ENCODE results near the gene ST3GAL3. TPM values are rescaled to one million over a fixed set of nuclear protein-coding genes. Genes with fewer than 3 reads are reported as not detected.

ST3GAL3 gene
- total RNA-seq, 1 experiment from 2014 or later, result 26.0 TPM

DNA sequence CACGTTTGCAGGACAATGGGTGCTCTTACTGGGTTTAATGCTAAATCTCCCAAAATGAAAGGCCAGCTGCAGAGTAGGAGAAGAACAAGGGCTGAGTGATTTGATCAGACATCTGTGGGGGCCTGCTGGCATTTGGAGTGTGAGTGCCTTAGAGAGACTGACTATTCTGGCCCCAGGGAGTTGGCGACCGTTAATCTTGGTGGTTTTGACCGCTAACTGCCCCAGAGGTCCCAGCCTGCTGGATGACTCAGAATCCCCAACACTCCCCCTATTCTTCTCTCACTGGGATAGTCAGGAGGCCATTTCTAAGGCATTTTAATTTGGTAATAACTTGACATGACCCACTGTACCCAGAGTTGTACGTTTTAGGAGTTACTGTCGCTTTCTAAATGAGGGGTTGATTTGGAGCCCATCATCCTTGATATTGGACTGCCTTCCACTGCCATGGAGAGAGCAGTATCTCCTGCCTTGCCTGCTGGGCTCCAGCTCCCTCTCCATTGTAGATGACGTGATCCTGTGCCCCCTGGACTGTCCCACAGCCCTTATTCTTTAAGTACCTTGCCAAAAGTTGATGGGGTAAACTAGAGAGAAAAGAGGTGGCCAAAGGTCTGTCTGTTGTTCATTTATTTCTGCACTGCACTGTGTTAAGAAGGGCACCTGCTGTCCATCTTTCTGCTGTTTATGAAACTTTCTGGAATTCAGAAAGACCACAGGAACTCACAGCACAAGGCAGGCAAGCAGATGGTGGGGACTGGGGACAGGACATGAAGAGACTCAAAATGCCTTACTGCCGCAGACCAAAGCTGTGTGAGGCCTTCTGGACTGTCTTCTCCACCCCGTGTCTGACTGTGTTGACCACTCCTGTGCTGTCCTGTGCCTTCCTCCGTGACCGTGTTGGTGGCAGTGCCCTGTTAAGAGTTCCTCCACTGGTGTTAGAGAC is 128.0 kb downstream of the ST3GAL3 start:
- Histone ChIP-seq H3K27ac (ENCODE audit: low read length) (peak overlapping the region; percentile 73), H3K4me1 (ENCODE audit: control insufficient read depth, insufficient read depth, low read length) (peaks cover 25% of the 10 kb centered on the region), H3K27me3 (ENCODE audit: control insufficient read depth, insufficient read depth, low read length) (no peaks in the 10 kb centered on the region), H3K36me3 (ENCODE audit: control insufficient read depth, insufficient read depth, low read length) (no peaks in the 10 kb centered on the region), H3K4me3 (ENCODE audit: low read depth in 2 of 2, low read length in 2 of 2) (no peak overlapping the region), H3K9me3 (ENCODE audit: control insufficient read depth, insufficient read depth, low read depth, low read length) (no peaks in the 10 kb centered on the region)
- intact Hi-C loops (cut with micrococcal nuclease; ENCODE audit: unreplicated experiment) (no loop called here), in situ Hi-C loops (cut with HindIII; ENCODE audit: low pct_unique_long_range_greater_than_20kb, low sequenced_read_pairs) (no loop called here)
- ATAC-seq (peak; percentile 86), DNase-seq (ENCODE audit: low read depth, low spot score) (no peak)
- ChIA-PET POLR2A (no interaction called here), CTCF (no interaction called here)
- no peak for TF ChIP-seq TCF7L2 (IDR thresholded peaks at IDR 0.05; ENCODE audit: low read depth, low read length)
- TF ChIP-seq, protein P1, sequence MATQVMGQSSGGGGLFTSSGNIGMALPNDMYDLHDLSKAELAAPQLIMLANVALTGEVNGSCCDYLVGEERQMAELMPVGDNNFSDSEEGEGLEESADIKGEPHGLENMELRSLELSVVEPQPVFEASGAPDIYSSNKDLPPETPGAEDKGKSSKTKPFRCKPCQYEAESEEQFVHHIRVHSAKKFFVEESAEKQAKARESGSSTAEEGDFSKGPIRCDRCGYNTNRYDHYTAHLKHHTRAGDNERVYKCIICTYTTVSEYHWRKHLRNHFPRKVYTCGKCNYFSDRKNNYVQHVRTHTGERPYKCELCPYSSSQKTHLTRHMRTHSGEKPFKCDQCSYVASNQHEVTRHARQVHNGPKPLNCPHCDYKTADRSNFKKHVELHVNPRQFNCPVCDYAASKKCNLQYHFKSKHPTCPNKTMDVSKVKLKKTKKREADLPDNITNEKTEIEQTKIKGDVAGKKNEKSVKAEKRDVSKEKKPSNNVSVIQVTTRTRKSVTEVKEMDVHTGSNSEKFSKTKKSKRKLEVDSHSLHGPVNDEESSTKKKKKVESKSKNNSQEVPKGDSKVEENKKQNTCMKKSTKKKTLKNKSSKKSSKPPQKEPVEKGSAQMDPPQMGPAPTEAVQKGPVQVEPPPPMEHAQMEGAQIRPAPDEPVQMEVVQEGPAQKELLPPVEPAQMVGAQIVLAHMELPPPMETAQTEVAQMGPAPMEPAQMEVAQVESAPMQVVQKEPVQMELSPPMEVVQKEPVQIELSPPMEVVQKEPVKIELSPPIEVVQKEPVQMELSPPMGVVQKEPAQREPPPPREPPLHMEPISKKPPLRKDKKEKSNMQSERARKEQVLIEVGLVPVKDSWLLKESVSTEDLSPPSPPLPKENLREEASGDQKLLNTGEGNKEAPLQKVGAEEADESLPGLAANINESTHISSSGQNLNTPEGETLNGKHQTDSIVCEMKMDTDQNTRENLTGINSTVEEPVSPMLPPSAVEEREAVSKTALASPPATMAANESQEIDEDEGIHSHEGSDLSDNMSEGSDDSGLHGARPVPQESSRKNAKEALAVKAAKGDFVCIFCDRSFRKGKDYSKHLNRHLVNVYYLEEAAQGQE (IDR thresholded peaks at IDR 0.05; ENCODE audit: insufficient read depth in 1 of 2, low read depth in 2 of 2, low read length in 1 of 2), result no peak
- no peak for TF ChIP-seq SIN3A (IDR thresholded peaks at IDR 0.05; ENCODE audit: borderline replicate concordance, insufficient read depth, low read depth, low read length)
- TF ChIP-seq, protein P2, sequence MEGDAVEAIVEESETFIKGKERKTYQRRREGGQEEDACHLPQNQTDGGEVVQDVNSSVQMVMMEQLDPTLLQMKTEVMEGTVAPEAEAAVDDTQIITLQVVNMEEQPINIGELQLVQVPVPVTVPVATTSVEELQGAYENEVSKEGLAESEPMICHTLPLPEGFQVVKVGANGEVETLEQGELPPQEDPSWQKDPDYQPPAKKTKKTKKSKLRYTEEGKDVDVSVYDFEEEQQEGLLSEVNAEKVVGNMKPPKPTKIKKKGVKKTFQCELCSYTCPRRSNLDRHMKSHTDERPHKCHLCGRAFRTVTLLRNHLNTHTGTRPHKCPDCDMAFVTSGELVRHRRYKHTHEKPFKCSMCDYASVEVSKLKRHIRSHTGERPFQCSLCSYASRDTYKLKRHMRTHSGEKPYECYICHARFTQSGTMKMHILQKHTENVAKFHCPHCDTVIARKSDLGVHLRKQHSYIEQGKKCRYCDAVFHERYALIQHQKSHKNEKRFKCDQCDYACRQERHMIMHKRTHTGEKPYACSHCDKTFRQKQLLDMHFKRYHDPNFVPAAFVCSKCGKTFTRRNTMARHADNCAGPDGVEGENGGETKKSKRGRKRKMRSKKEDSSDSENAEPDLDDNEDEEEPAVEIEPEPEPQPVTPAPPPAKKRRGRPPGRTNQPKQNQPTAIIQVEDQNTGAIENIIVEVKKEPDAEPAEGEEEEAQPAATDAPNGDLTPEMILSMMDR (IDR thresholded peaks at IDR 0.05), result no peak
- BruUV-seq (replicated peaks), result no TSS peak

DNA sequence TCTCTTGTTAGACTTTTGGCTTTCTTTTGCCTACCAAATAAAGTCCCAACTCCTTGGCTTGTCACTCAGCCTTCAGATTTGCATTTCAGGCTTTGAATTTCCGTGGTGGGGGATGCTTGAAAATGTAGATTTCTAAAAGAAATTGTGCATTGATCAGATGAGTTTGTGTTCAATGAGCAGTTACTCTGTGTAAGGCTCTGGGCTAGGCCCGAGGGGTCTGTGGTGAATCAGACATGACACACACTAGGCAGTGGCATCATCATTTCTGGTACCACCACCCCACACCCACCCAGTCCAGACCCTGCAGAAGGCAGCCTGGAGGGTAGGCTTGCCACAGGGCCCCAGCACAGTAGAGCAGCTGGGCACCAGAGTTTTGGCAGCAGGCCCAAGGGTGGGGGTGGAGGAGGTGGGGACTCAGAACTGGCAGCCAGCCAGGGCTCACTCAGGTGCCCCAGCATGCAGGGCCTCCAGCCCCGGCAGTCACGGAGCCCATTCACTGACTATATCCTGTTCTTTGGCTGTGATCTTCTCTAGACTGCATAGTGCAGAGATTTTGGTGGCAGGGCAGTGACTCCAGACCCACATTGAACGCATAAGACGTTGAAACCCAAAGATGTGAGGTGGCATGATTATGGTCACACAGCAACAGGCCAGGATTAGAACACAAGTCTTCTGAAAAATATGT is 129.1 kb downstream of the ST3GAL3 start:
- in situ Hi-C loops (cut with HindIII; ENCODE audit: low pct_unique_long_range_greater_than_20kb, low sequenced_read_pairs), result no loop called here
- intact Hi-C loops (cut with micrococcal nuclease; ENCODE audit: unreplicated experiment), result no loop called here
- ChIA-PET POLR2A (no interaction called here), CTCF (interaction anchor here (0.6 kb wide), 1 partner anchor 14 kb away, joined by 3 read pairs; no protein-coding TSS in a partner anchor)
- BruUV-seq (replicated peaks), result no TSS peak
- TF ChIP-seq, protein P2 (IDR thresholded peaks at IDR 0.05), result no peak
- TF ChIP-seq, protein P1 (IDR thresholded peaks at IDR 0.05; ENCODE audit: insufficient read depth in 1 of 2, low read depth in 2 of 2, low read length in 1 of 2), result no peak
- TF ChIP-seq TCF7L2 (IDR thresholded peaks at IDR 0.05; ENCODE audit: low read depth, low read length) (no peak), SIN3A (IDR thresholded peaks at IDR 0.05; ENCODE audit: borderline replicate concordance, insufficient read depth, low read depth, low read length) (no peak), POLR2AphosphoS5 (IDR thresholded peaks at IDR 0.05; ENCODE audit: low read depth, low read length) (no peak)
- peaks cover 22% of the 10 kb centered on the region for H3K4me1 ChIP-seq (ENCODE audit: control insufficient read depth, insufficient read depth, low read length)
- H3K9me3 ChIP-seq (ENCODE audit: control insufficient read depth, insufficient read depth, low read depth, low read length), result no peaks in the 10 kb centered on the region
- peak overlapping the region; percentile 73 for H3K27ac ChIP-seq (ENCODE audit: low read length)
- DNase-seq (ENCODE audit: low read depth, low spot score), result no peak
- no peak overlapping the region for H3K4me3 ChIP-seq (ENCODE audit: low read depth in 2 of 2, low read length in 2 of 2)
- no peak; the same call in 1 of the 2 replicates for ATAC-seq
- no peaks in the 10 kb centered on the region for H3K27me3 ChIP-seq (ENCODE audit: control insufficient read depth, insufficient read depth, low read length)
- no peaks in the 10 kb centered on the region for H3K36me3 ChIP-seq (ENCODE audit: control insufficient read depth, insufficient read depth, low read length)
